HUES48 (cell line): ENCODE data around the gene ZNF514.

ENCODE experiments used
- H3K27ac ChIP-seq: one replicate; pipeline ENCODE4 v1.7.0; 2013; ENCODE audit warnings: low read depth, low read length, inconsistent platforms
- H3K27me3 ChIP-seq: 2 replicates; pipeline ENCODE4 v1.6.1; 2013; ENCODE audit warnings: mild to moderate bottlenecking, low read length; ENCODE audit not compliant: control insufficient read depth, insufficient read depth
- H3K36me3 ChIP-seq: 2 replicates; pipeline ENCODE4 v1.6.1; 2013; ENCODE audit warnings: low read length; ENCODE audit not compliant: control insufficient read depth, insufficient read depth
- H3K4me1 ChIP-seq: 2 replicates; pipeline ENCODE4 v1.6.1; 2013; ENCODE audit warnings: mild to moderate bottlenecking, low read length; ENCODE audit not compliant: control insufficient read depth, insufficient read depth
- H3K4me3 ChIP-seq: 2 replicates; pipeline ENCODE4 v1.5.1; 2013; ENCODE audit warnings: mild to moderate bottlenecking, low read depth, low read length
- H3K9ac ChIP-seq: 2 replicates; pipeline ENCODE4 v1.6.1; 2013; ENCODE audit warnings: mild to moderate bottlenecking, low read depth, low read length, moderate library complexity
- H3K9me3 ChIP-seq: 2 replicates; pipeline ENCODE4 v1.6.1; 2013; ENCODE audit warnings: low read length; ENCODE audit not compliant: control insufficient read depth, insufficient read depth

The ZNF514 gene

GRCh38 chr2:95179451-95179850, 19.8 kb upstream of the ZNF514 start:
- Histone ChIP-seq H3K36me3 (peaks cover 18% of the 10 kb centered on the region), H3K27ac (no peak overlapping the region), H3K4me3 (no peak overlapping the region), H3K4me1 (no peaks in the 10 kb centered on the region), H3K27me3 (no peaks in the 10 kb centered on the region), H3K9ac (no peak overlapping the region), H3K9me3 (peaks cover 3% of the 10 kb centered on the region)

- Histone ChIP-seq H3K9ac (no peak overlapping the region), H3K9me3 (no peaks in the 10 kb centered on the region), H3K4me3 (no peak overlapping the region)
These were observed 14.4 kb upstream of the ZNF514 start for GRCh38 chr2:95174031-95174542.

GRCh38 chr2:95171902-95172301, 12.3 kb upstream of the ZNF514 start:
- Histone ChIP-seq H3K9ac (no peak overlapping the region), H3K4me3 (no peak overlapping the region), H3K4me1 (no peaks in the 10 kb centered on the region), H3K27me3 (no peaks in the 10 kb centered on the region), H3K9me3 (no peaks in the 10 kb centered on the region), H3K27ac (no peak overlapping the region), H3K36me3 (no peaks in the 10 kb centered on the region)

More at GRCh38 chr2:95174031-95174542, 14.4 kb upstream of the ZNF514 start:
- no peaks in the 10 kb centered on the region for H3K4me1 ChIP-seq
- no peaks in the 10 kb centered on the region for H3K36me3 ChIP-seq
- no peak overlapping the region for H3K27ac ChIP-seq
- no peaks in the 10 kb centered on the region for H3K27me3 ChIP-seq

GRCh38 chr2:95166065-95166763, 6.6 kb upstream of the ZNF514 start:
- Histone ChIP-seq H3K4me1 (peaks cover 11% of the 10 kb centered on the region; the same call in 1 of the 2 replicates), H3K27me3 (no peaks in the 10 kb centered on the region), H3K27ac (no peak overlapping the region), H3K36me3 (no peaks in the 10 kb centered on the region), H3K9me3 (no peaks in the 10 kb centered on the region), H3K4me3 (peak overlapping the region; percentile 94), H3K9ac (peak overlapping the region; percentile 34; the same call in 1 of the 2 replicates)

GRCh38 chr2:95165371-95166064, 5.9 kb upstream of the ZNF514 start, which contains the start of gene ZNF2:
TSS of gene ZNF2 (plus strand) at chr2:95165809. CDS start at chr2:95176227, 10,418 bp downstream.
- H3K4me3 ChIP-seq, result peak within 1 kb of the TSS; percentile 94
- H3K4me1 ChIP-seq, result peaks cover 11% of the 10 kb centered on the region; the same call in 1 of the 2 replicates
- no peaks in the 10 kb centered on the region for H3K9me3 ChIP-seq
- peak within 1 kb of the TSS; percentile 94 for H3K9ac ChIP-seq
- H3K27ac ChIP-seq, result peak within 1 kb of the TSS; percentile 86
- H3K36me3 ChIP-seq, result no peaks in the 10 kb centered on the region
- no peaks in the 10 kb centered on the region for H3K27me3 ChIP-seq

GRCh38 chr2:95165030-95165370, 5.4 kb upstream of the ZNF514 start:
- peak overlapping the region; percentile 86 for H3K27ac ChIP-seq
- H3K4me1 ChIP-seq, result peaks cover 11% of the 10 kb centered on the region; the same call in 1 of the 2 replicates
- H3K4me3 ChIP-seq, result peak overlapping the region; percentile 94

GRCh38 chr2:95158891-95159619, 593 bp downstream of the ZNF514 start:
- Histone ChIP-seq H3K27me3 (peaks cover 12% of the 10 kb centered on the region), H3K9me3 (no peaks in the 10 kb centered on the region), H3K9ac (peak overlapping the region; percentile 41; the same call in 1 of the 2 replicates), H3K36me3 (peaks cover 12% of the 10 kb centered on the region; the same call in 1 of the 2 replicates), H3K4me3 (peak overlapping the region; percentile 76), H3K4me1 (peaks cover 4% of the 10 kb centered on the region; the same call in 1 of the 2 replicates), H3K27ac (no peak overlapping the region)

More at GRCh38 chr2:95165030-95165370, 5.4 kb upstream of the ZNF514 start:
- H3K27me3 ChIP-seq, result no peaks in the 10 kb centered on the region
- no peaks in the 10 kb centered on the region for H3K36me3 ChIP-seq
- peak overlapping the region; percentile 94 for H3K9ac ChIP-seq
- H3K9me3 ChIP-seq, result no peaks in the 10 kb centered on the region

- Histone ChIP-seq H3K9ac (no peak overlapping the region), H3K9me3 (no peaks in the 10 kb centered on the region), H3K27me3 (peaks cover 12% of the 10 kb centered on the region), H3K4me3 (peak overlapping the region; percentile 76), H3K4me1 (peaks cover 4% of the 10 kb centered on the region; the same call in 1 of the 2 replicates), H3K27ac (no peak overlapping the region), H3K36me3 (peaks cover 14% of the 10 kb centered on the region; the same call in 1 of the 2 replicates)
These were observed 1.2 kb downstream of the ZNF514 start for GRCh38 chr2:95158441-95158840.

GRCh38 chr2:95149397-95149984, 10.2 kb downstream of the ZNF514 start:
- Histone ChIP-seq H3K27me3 (no peaks in the 10 kb centered on the region), H3K4me1 (no peaks in the 10 kb centered on the region), H3K27ac (no peak overlapping the region), H3K9me3 (peaks cover 81% of the 10 kb centered on the region), H3K36me3 (peaks cover 53% of the 10 kb centered on the region), H3K4me3 (no peak overlapping the region), H3K9ac (no peak overlapping the region)

GRCh38 chr2:95143838-95144237, 15.8 kb downstream of the ZNF514 start:
- no peaks in the 10 kb centered on the region for H3K4me1 ChIP-seq
- no peaks in the 10 kb centered on the region for H3K27me3 ChIP-seq
- H3K4me3 ChIP-seq, result no peak overlapping the region
- H3K27ac ChIP-seq, result no peak overlapping the region
- peaks cover 10% of the 10 kb centered on the region; the same call in 1 of the 2 replicates for H3K36me3 ChIP-seq
- H3K9me3 ChIP-seq, result peaks cover 81% of the 10 kb centered on the region
- H3K9ac ChIP-seq, result no peak overlapping the region
